Measurements from ENCODE around the gene DNAH14. TPM values are rescaled to one million over a fixed set of nuclear protein-coding genes. Genes with fewer than 3 reads are reported as not detected.

DNAH14 gene
- total RNA-seq, 1 donor from 2014 or later: 3.0 TPM

GRCh38 chr1:224898937-224899336 lies 30.5 kb upstream of the DNAH14 start:
- no peaks in the 10 kb centered on the region for H3K4me1 ChIP-seq
- no peak for DNase-seq
- H3K4me3 ChIP-seq: no peak overlapping the region
- peaks cover 15% of the 10 kb centered on the region for H3K9me3 ChIP-seq (replicated peaks)
- TF ChIP-seq, protein P1, sequence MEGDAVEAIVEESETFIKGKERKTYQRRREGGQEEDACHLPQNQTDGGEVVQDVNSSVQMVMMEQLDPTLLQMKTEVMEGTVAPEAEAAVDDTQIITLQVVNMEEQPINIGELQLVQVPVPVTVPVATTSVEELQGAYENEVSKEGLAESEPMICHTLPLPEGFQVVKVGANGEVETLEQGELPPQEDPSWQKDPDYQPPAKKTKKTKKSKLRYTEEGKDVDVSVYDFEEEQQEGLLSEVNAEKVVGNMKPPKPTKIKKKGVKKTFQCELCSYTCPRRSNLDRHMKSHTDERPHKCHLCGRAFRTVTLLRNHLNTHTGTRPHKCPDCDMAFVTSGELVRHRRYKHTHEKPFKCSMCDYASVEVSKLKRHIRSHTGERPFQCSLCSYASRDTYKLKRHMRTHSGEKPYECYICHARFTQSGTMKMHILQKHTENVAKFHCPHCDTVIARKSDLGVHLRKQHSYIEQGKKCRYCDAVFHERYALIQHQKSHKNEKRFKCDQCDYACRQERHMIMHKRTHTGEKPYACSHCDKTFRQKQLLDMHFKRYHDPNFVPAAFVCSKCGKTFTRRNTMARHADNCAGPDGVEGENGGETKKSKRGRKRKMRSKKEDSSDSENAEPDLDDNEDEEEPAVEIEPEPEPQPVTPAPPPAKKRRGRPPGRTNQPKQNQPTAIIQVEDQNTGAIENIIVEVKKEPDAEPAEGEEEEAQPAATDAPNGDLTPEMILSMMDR (IDR thresholded peaks at IDR 0.05; ENCODE audit: borderline replicate concordance): no peak
- H3K27me3 ChIP-seq (ENCODE audit: low read depth): peaks cover 53% of the 10 kb centered on the region
- no peaks in the 10 kb centered on the region for H3K36me3 ChIP-seq
- intact Hi-C loops (cut with micrococcal nuclease): no loop called here
- no peak overlapping the region for H3K27ac ChIP-seq (replicated peaks)

- no peak for DNase-seq
- Histone ChIP-seq H3K27me3 (ENCODE audit: low read depth) (peaks cover 65% of the 10 kb centered on the region), H3K9me3 (replicated peaks) (peaks cover 15% of the 10 kb centered on the region), H3K4me1 (no peaks in the 10 kb centered on the region), H3K27ac (replicated peaks) (no peak overlapping the region), H3K36me3 (no peaks in the 10 kb centered on the region), H3K4me3 (no peak overlapping the region)
- TF ChIP-seq, protein P1 (IDR thresholded peaks at IDR 0.05; ENCODE audit: borderline replicate concordance): no peak
- intact Hi-C loops (cut with micrococcal nuclease): no loop called here
These were observed 29.3 kb upstream of the DNAH14 start for GRCh38 chr1:224900062-224900630.

DNA sequence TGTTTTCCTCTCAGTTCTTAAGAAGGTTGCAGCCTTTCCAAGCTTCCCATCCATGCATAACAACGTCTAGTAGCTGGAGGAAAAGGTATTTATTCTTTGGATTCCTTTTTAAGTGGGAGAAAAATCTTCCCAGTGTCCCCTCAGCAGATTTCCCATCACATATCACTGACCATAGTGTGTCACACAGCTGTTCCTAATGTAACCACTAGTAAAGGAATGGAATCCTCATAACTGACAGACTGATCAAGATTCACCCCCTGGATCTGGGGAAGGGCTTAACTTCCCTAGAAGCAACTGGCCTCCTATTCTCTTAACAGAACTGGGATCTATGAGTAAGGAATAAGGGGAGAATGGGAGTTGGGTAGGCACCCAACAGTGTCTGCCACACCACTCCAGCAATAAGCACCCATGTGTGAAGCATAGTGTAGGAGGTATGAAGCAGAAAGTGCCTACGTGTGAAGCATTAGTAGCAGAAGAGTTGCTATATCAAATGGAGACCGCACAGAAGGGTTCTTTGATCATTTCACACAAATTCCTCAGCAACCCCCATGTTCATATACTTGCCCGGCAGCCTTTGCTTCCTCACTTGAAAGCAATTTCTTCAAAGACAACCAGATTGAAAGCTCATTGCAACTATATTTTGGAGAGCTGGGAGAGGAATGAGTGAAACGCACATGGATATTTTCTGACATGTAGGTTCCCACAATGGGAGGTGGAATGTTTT lies 28.2 kb upstream of the DNAH14 start:
- no peak overlapping the region for H3K27ac ChIP-seq (replicated peaks)
- H3K27me3 ChIP-seq (ENCODE audit: low read depth): peaks cover 68% of the 10 kb centered on the region
- no peaks in the 10 kb centered on the region for H3K4me1 ChIP-seq
- no peaks in the 10 kb centered on the region for H3K36me3 ChIP-seq
- peaks cover 15% of the 10 kb centered on the region for H3K9me3 ChIP-seq (replicated peaks)
- intact Hi-C loops (cut with micrococcal nuclease): no loop called here
- no peak for DNase-seq
- no peak overlapping the region for H3K4me3 ChIP-seq
- TF ChIP-seq, protein P1 (IDR thresholded peaks at IDR 0.05; ENCODE audit: borderline replicate concordance): no peak

- DNase-seq: no peak
- no peaks in the 10 kb centered on the region for H3K4me1 ChIP-seq
- TF ChIP-seq, protein P1 (IDR thresholded peaks at IDR 0.05; ENCODE audit: borderline replicate concordance): no peak
These were observed 25.5 kb upstream of the DNAH14 start for GRCh38 chr1:224903955-224904354.

DNA sequence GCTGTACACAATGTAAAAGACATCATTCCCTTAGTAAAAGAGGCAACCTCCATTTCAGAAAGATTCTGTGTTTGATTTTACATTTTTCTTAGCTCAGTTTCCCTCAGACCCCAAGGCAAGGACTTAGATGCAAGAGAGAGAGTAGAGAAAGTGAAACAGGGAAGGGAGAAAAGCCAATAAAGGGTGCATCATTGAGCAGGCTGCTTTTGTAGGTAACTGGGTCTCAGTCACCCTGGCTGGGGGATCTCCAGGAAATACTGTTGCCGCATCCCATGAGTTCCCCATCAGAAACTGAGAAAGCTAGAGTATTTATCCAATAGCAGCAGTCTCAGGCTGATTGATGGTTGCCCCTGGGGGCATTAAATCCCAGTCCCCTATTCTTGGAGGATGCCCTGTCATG lies 23.1 kb upstream of the DNAH14 start:
- no peak for DNase-seq

More at GRCh38 chr1:224903955-224904354, 25.5 kb upstream of the DNAH14 start:
- Histone ChIP-seq H3K9me3 (replicated peaks) (no peaks in the 10 kb centered on the region), H3K27me3 (ENCODE audit: low read depth) (peaks cover 71% of the 10 kb centered on the region), H3K4me3 (no peak overlapping the region), H3K36me3 (no peaks in the 10 kb centered on the region), H3K27ac (replicated peaks) (no peak overlapping the region)
- intact Hi-C loops (cut with micrococcal nuclease): no loop called here

More for the DNA sequence above, 23.1 kb upstream of the DNAH14 start:
- Histone ChIP-seq H3K9me3 (replicated peaks) (peaks cover 13% of the 10 kb centered on the region), H3K4me3 (no peak overlapping the region), H3K4me1 (no peaks in the 10 kb centered on the region), H3K27me3 (ENCODE audit: low read depth) (peaks cover 59% of the 10 kb centered on the region), H3K36me3 (no peaks in the 10 kb centered on the region), H3K27ac (replicated peaks) (no peak overlapping the region)
- TF ChIP-seq, protein P1 (IDR thresholded peaks at IDR 0.05; ENCODE audit: borderline replicate concordance): no peak
- intact Hi-C loops (cut with micrococcal nuclease): no loop called here
